Right kidney (tissue), 1 donor: ENCODE measurements around the gene TMA16.
"Not testable (repeated sequence)": the region's sequence is repeated elsewhere in the genome, so short reads cannot be mapped to it uniquely, and the experiment has no call there.

Experiments used
- DNase-seq: peaks from one replicate; pipeline ENCODE4 v3.0.0-alpha.2; 2016

TMA16 gene

DNA sequence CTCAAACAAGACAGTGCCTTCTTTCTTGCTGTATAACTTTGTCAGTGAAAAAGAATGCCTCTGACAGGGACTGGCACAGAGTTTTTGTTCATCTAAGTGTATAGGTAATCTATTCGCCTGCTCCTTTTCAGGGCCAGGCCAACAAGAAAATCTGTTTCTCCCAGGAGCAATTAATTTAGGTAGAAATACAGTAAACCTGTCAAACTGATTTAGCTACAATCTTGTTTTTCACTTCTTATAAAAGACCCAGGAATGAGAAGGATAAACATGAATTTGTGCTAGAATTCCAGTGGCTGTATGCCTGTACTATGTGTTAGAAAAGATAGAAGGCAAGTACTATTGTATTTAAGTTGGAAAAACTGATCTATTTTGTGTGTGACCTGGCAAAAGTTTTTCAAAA lies 6.1 kb downstream of the TMA16 start:
- no peak for DNase-seq

DNA sequence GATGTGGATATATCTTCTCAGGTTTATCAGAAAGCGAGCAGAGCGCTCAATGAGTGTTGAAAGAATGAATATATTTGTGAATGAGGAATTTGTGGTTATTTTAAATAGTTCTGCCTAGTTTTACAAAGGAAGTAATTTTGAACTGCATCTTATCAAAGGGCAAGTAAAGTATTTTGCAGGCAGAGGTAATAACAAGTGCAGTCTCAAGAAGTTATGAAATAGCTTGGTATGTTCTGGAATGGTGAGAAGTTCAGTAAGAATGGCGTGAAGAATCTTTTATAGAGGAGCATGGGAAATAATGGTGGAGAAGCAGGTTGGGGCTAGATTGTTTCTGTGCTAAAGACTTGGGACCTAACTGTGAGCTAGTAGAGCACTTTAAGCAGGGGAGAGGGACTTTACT lies 10.9 kb downstream of the TMA16 start:
- DNase-seq = no peak

- no peak for DNase-seq
Measured at GRCh38 chr4:163515198-163515597, 20.7 kb downstream of the TMA16 start.

GRCh38 chr4:163523791-163524365 lies 29.4 kb downstream of the TMA16 start:
- DNase-seq = no peak

DNA sequence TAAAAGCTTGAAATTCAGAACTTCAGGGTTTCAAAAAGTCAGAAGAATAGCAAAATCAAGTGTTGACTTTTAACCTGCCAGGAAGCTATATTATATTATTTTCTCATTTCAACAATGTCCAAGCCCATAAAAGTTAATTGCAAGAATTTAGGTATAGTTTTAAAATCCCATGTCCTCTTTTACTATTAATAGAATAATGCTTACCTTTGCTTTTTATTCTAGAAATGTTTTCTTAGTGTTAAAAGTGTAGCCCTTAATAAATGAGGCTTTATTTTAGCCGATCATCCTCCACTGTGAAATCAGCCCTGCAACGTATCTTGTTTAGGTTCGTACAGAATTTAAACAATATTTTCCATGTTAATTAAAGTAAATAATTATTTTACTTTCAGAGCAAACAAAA lies 31.5 kb downstream of the TMA16 start:
- no peak for DNase-seq

DNA sequence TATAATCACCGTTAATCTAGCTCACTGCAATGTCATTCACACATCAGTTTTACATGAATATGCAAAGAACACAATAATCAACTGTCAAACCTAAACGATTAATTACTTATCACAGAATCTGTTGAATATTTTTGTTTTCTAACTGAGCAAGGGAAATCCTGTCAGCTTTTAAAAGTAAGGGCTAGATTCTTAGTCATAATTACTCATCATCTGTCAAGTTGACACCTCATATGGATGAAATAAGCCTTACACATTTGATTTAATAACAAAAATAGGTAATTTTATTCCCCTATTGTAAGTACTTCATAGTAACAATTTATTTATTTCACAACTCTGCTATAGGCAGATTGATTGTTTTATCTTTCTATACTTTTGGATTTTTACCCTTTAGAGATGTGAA lies 32.7 kb downstream of the TMA16 start:
- no peak for DNase-seq

DNA sequence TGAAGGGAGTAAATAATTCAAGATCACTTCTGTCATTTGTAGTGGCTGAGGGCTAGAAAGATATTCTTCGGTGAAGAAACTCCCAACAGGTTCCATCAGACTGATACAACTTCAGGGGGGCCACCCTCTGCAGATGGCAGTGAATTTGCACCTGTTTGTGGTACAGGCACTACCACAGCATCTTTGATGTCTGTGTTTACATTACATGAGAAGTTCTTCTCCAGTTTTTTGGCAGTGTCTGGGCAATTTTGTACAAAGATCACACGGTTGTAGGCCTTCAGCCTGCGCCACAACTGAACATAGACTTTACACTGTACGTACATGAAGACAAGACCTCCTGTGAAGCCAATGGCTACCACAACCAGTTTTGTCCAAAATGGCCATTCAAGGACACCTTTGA lies 34.2 kb downstream of the TMA16 start:
- no peak for DNase-seq

DNA sequence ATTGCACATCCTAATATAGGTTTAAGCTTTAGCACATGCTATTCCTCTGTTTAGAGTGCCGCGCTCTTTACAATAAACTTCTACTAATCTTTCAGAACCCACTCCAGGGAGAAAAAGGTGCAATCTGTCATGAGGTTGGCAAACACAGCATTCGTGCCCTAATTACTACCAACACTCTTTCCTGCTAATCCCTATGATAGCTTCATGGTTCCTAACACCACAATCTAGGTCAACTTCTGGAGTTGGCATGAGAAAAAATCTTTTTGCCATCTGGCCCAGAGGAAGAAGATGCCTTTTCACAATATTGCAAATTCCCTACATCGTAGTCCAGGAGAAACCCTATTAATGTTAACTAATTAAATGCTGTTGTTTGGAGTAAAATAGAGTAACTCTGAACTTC lies 39.6 kb downstream of the TMA16 start:
- DNase-seq = no peak

DNA sequence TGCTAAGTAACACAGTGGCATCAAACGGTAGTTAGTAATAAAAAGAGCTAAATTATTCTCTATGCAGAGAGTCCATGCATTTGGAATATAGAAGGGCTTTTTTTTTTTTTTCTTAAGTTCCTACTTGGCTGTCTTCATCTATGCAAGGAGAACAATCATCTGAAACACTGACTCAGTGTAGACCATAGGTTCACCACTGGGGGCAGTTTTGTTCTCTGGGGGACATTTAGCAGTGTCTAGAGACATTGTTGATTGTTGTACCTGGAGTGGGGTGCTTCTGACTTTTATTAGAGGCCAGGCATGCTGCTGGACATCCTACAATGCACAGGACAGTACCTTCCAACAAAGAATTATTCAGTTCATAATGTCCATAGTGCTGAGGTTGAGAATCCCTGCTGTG lies 41.2 kb downstream of the TMA16 start:
- no peak for DNase-seq

DNA sequence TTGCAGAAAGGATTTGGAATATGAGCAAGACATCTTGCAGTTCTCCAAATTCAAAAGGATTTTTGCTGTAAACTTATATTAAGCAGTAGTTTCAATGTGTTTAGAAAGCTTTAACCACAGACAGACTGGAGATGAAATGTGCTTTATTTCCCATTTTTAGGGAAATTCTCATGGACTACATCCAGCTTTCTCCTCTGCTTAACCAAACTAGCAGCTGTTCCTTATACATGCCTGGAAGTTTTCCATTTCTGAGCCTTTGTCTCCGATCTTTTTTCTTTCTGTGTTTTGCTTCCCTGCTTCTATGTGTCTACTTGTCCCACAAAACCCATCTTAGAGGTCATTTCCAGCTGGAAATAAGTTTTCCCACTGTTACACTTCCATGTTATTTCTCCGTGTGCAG lies 41.6 kb downstream of the TMA16 start:
- DNase-seq = no peak

DNA sequence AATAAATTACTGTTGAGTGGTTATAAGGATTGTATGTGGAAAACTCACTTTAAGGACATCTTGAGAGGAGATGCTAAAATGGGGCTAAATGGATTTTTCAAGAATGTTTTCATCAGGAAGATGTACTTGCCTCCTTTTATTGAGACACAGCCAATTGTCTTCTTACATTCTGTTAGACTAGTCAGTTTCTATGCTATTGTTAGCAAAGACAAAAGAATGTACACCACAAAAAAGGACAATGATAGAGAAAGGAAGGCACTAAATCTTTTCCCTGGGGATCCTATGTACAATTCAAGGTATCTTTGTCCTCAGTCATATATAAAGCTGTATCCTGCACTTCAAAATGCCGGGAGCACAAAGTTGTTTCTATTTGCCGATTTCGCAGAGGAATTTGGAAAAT lies 42.6 kb downstream of the TMA16 start:
- no peak for DNase-seq

DNA sequence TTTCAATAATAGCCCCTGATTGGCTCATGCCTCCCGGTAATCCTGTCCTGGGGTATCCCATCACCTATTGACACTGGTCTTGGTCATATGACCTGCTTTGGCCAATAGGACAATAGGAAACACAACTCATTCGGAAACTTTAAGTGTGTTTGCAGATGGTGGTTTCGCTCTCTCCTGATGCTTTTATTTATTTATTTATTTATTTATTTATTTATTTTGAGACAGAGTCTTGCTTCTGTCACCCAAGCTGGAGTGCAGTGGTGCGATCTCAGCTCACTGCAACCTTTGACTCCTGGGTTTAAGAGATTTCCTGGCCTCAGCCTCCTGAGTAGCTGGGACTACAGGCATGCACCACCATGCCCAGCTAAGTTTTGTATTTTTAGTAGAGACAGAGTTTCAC lies 44.3 kb downstream of the TMA16 start:
- not testable (repeated sequence) for DNase-seq

DNA sequence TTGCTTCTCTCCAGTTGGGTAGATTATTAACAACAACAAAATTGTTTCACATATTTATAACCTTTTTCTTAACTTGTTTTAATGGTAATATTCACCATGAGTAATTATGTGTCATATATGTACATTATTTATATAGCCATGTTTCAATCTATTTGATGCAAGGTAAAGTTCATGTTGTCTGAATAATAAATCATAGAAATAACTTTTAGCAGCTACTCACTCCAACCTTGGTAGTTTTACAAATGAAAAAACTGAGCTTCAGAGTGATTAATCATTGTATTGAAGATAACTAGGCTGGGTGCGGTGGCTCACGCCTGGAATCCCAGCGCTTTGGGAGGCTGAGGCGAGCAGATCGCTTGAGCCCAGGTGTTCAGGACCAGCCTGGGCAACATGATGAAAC lies 46.0 kb downstream of the TMA16 start:
- no peak for DNase-seq

- no peak for DNase-seq
Measured at GRCh38 chr4:163540977-163541376, 46.5 kb downstream of the TMA16 start.

DNA sequence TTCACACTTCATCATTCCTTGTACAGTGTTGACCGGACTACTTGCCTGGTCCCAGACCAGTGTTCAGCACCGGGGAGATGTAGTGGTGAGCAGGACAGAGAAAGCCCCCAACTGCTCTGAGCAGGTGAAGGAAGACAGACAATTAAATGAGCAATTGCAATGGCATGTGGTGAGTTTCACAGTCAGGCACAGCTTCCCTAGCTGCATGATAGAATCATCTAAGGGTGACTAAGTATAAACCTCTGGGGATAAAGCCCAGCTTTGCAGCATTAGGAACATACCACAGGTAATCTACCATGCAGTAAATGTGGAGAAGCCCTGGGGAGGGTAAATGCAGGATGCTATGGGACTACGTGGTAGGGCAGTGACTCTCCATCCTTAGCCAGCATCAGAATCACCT lies 47.8 kb downstream of the TMA16 start:
- no peak for DNase-seq

GRCh38 chr4:163544407-163545038 lies 50.0 kb downstream of the TMA16 start:
- DNase-seq = peak; percentile 50

- DNase-seq = no peak
Measured at GRCh38 chr4:163548481-163549243, 54.2 kb downstream of the TMA16 start.

DNA sequence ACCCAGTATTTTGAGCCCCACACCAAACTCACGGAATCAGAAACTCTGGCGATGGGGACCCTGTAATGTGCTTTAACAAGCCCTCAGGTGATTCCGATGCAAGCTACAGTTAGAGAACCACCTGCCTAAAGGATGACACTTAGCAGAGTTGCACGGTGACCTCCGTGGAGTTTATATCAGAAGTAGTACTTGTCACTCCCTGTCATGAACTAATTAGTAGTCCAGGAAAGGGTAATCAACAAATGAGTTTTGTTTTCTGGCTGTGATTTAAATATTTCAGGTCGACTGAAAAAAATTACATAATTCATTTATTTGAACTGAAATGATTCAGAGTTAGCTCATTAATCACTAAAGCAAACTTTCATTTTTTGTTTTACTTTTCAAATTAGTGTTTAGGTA lies 56.4 kb downstream of the TMA16 start:
- no peak for DNase-seq

DNA sequence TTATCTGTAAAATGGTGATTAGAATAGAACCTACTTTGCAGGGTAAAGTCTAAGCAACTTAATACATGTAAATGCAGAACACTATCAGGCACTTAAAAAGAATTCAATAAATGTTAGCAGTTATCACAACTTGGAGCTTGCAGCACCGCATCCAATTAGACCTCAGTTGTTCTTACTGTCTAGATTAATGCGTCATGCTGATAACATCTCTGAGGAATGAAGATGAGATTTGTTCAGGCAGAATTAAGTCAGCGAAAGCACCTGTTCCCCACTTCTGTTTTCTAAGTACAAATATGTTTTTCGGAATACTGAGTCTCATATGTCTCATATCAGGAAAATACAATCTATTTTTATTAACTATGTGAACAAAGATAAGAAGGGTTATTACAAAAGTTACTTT lies 58.7 kb downstream of the TMA16 start:
- DNase-seq = no peak

DNA sequence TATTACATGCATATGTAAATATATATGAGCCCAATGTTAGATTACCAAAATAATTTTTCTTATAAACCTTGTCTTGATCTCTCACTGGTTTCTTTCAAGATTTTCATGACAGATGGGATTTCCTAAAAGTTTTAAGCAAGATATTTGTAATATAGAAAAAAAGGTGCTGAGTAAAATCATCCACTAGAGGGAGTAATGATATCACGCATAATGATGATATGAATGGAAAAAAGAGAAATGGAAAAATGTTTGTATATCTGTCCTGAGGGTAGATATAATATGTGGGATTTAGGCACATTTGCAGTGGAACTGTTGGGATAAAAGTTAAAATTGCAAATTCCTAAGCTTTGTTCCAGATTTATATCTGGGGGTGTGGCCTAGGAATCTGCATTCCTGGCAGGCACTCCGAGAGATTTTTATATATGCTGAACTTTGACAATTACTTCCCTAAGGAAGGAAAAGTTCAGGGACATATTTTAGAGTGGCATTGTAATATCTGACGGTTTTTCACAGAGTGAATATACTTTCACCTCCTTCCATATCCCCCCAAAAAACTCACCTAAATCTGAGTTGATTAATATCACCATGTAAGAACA lies 60.5 kb downstream of the TMA16 start:
- DNase-seq = no peak

GRCh38 chr4:163556177-163556576 lies 61.7 kb downstream of the TMA16 start:
- no peak for DNase-seq

- DNase-seq = no peak
Measured at GRCh38 chr4:163556650-163557391, 62.3 kb downstream of the TMA16 start.

DNA sequence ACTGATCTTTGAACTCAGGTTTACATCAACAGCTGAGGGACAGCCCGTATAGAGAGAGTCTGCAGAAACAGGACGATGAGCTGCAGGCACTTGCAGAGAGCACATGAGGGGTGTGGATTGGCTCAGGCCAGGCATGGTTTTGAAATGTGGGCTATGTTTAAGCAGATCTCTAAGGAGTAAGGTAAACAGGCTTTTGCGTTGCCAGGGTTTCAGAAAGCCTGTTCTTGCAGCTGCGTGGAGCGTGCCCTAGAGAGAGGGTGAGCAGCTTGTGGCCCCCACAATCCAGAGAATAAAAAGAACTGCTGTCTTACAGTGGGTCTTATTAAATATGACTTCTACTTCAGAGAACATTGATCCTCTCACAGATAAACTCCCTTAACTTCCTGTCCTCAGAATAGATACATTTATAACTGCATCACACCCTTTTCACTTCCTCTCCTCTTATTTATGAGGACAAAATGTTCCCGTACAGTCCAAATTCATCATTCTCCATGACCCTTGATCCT lies 64.1 kb downstream of the TMA16 start:
- no peak for DNase-seq
